SK-N-SH treated with all-trans-retinoic acid at 6 μM for 48 hours (cell line): ENCODE results near the gene DOCK9.

Experiments
- ATAC-seq: fragments of 200-7000 bp; cut with Tn5 transposase; 3 replicates; pipeline ENCODE4 v1.9.1; 2020; ENCODE audit warnings: mild to moderate bottlenecking, moderate library complexity
- BACH2 ChIP-seq: fragments of 250-450 bp; sonication (Bioruptor Pico); IDR thresholded peaks from 2 replicates; pipeline ENCODE4 v1.9.0; 2021; ENCODE audit warnings: mild to moderate bottlenecking, borderline replicate concordance
- CREB5 ChIP-seq: fragments of 250-450 bp; sonication (Bioruptor Pico); IDR thresholded peaks from 2 replicates; pipeline ENCODE4 v1.5.1; 2020; ENCODE audit warnings: low read depth, mild to moderate bottlenecking, moderate library complexity
- CSDC2 ChIP-seq: fragments of 250-450 bp; sonication (Bioruptor Pico); IDR thresholded peaks from 2 replicates; pipeline ENCODE4 v1.5.0; 2020; ENCODE audit warnings: mild to moderate bottlenecking, moderate library complexity
- CSRNP3 ChIP-seq: fragments of 250-450 bp; sonication (Bioruptor Pico); IDR thresholded peaks from 2 replicates; pipeline ENCODE4 v1.5.1; 2021; ENCODE audit warnings: mild to moderate bottlenecking, moderate library complexity
- ESRRG ChIP-seq: fragments of 250-450 bp; sonication (Bioruptor Pico); IDR thresholded peaks from 2 replicates; pipeline ENCODE4 v1.6.1; 2021; ENCODE audit warnings: mild to moderate bottlenecking
- ISL1 ChIP-seq: fragments of 250-450 bp; sonication (Bioruptor Pico); IDR thresholded peaks from 2 replicates; pipeline ENCODE4 v2.1.2; 2022; ENCODE audit warnings: mild to moderate bottlenecking, moderate library complexity
- OSR1 ChIP-seq: fragments of 250-450 bp; sonication (Bioruptor Pico); IDR thresholded peaks from 2 replicates; pipeline ENCODE4 v1.8.0; 2022; ENCODE audit warnings: moderate library complexity, mild to moderate bottlenecking, inconsistent platforms
- PATZ1 ChIP-seq: fragments of 250-450 bp; sonication (Bioruptor Pico); IDR thresholded peaks from 2 replicates; pipeline ENCODE4 v1.8.0; 2020; ENCODE audit warnings: mild to moderate bottlenecking, moderate library complexity, borderline replicate concordance
- POU6F1 ChIP-seq: fragments of 250-450 bp; sonication (Bioruptor Pico); IDR thresholded peaks from 2 replicates; pipeline ENCODE4 v1.8.0; 2021; ENCODE audit warnings: low read depth, mild to moderate bottlenecking, moderate library complexity, borderline replicate concordance
- PPARA ChIP-seq: fragments of 250-450 bp; sonication (Bioruptor Pico); IDR thresholded peaks from 2 replicates; pipeline ENCODE4 v1.5.0; 2020; ENCODE audit warnings: mild to moderate bottlenecking, borderline replicate concordance
- RARB ChIP-seq: fragments of 250-450 bp; sonication (Bioruptor Pico); IDR thresholded peaks from 2 replicates; pipeline ENCODE4 v1.8.0; 2021; ENCODE audit warnings: mild to moderate bottlenecking, moderate library complexity
- SNAI2 ChIP-seq: fragments of 250-450 bp; sonication (Bioruptor Pico); IDR thresholded peaks from 2 replicates; pipeline ENCODE4 v1.5.0; 2020; ENCODE audit warnings: mild to moderate bottlenecking, moderate library complexity
- TSHZ2 ChIP-seq: fragments of 250-450 bp; sonication (Bioruptor Pico); IDR thresholded peaks from 2 replicates; pipeline ENCODE4 v1.5.0; 2020; ENCODE audit warnings: mild to moderate bottlenecking, moderate library complexity
- ZFP30 ChIP-seq: fragments of 450-650 bp; formaldehyde crosslinking; IDR thresholded peaks from 2 replicates; pipeline ENCODE4 v1.5.0; 2022; ENCODE audit warnings: mild to moderate bottlenecking, moderate library complexity
- ZNF565 ChIP-seq: fragments of 450-650 bp; formaldehyde crosslinking; conservative IDR thresholded peaks from 2 replicates; pipeline ENCODE4 v1.5.0; 2020; ENCODE audit warnings: low read depth, mild to moderate bottlenecking, moderate library complexity
- ZNF70 ChIP-seq: fragments of 450-650 bp; formaldehyde crosslinking; IDR thresholded peaks from 2 replicates; pipeline ENCODE4 v1.5.0; 2020; ENCODE audit warnings: mild to moderate bottlenecking, moderate library complexity
- ZNF8 ChIP-seq: fragments of 450-650 bp; formaldehyde crosslinking; IDR thresholded peaks from 2 replicates; pipeline ENCODE4 v1.5.0; 2020; ENCODE audit warnings: mild to moderate bottlenecking, moderate library complexity

Gene DOCK9

GRCh38 chr13:98786023-98786422, 191.8 kb downstream of the DOCK9 start (continued):
- no peak for TF ChIP-seq POU6F1 (CRISPR knock-in tag)
- TF ChIP-seq CSDC2 (CRISPR knock-in tag), result no peak
- TF ChIP-seq ISL1 (CRISPR knock-in tag), result no peak
- TF ChIP-seq ZNF8 (CRISPR knock-in tag), result no peak

GRCh38 chr13:98785405-98785804, 192.5 kb downstream of the DOCK9 start:
- TF ChIP-seq ISL1 (CRISPR knock-in tag) (no peak), ESRRG (CRISPR knock-in tag) (no peak), CSDC2 (CRISPR knock-in tag) (no peak), ZNF70 (CRISPR knock-in tag) (no peak), ZNF565 (CRISPR knock-in tag) (no peak), CSRNP3 (no peak), PATZ1 (CRISPR knock-in tag) (no peak), POU6F1 (CRISPR knock-in tag) (no peak)
- TF ChIP-seq, all 23 proteins: peak for 0
- ATAC-seq, result no peak

GRCh38 chr13:98784666-98785065, 193.2 kb downstream of the DOCK9 start:
- TF ChIP-seq ZFP30 (CRISPR knock-in tag), result no peak
- TF ChIP-seq POU6F1 (CRISPR knock-in tag), result no peak
- no peak for TF ChIP-seq ZNF70 (CRISPR knock-in tag)
- no peak for TF ChIP-seq OSR1
- no peak for TF ChIP-seq SNAI2 (CRISPR knock-in tag)
- no peak for TF ChIP-seq TSHZ2 (CRISPR knock-in tag)
- no peak for TF ChIP-seq RARB (CRISPR knock-in tag)
- TF ChIP-seq CREB5 (CRISPR knock-in tag), result no peak
- TF ChIP-seq BACH2 (CRISPR knock-in tag), result no peak
- TF ChIP-seq ZNF565 (CRISPR knock-in tag), result no peak
- no peak for TF ChIP-seq PPARA (CRISPR knock-in tag)
- TF ChIP-seq PATZ1 (CRISPR knock-in tag), result no peak
- ATAC-seq, result no peak
